GM19463 (cell line): ENCODE measurements around the gene DPY19L3.
"Not testable (repeated sequence)": the region's sequence is repeated elsewhere in the genome, so short reads cannot be mapped to it uniquely, and the experiment has no call there.

Source experiments
- ATAC-seq: cut with Tn5 transposase; IDR thresholded peaks from one replicate; pipeline ENCODE4 v1.9.1; 2021; ENCODE audit warnings: mild to moderate bottlenecking, moderate library complexity; ENCODE audit not compliant: unreplicated experiment

Gene DPY19L3, protein sequence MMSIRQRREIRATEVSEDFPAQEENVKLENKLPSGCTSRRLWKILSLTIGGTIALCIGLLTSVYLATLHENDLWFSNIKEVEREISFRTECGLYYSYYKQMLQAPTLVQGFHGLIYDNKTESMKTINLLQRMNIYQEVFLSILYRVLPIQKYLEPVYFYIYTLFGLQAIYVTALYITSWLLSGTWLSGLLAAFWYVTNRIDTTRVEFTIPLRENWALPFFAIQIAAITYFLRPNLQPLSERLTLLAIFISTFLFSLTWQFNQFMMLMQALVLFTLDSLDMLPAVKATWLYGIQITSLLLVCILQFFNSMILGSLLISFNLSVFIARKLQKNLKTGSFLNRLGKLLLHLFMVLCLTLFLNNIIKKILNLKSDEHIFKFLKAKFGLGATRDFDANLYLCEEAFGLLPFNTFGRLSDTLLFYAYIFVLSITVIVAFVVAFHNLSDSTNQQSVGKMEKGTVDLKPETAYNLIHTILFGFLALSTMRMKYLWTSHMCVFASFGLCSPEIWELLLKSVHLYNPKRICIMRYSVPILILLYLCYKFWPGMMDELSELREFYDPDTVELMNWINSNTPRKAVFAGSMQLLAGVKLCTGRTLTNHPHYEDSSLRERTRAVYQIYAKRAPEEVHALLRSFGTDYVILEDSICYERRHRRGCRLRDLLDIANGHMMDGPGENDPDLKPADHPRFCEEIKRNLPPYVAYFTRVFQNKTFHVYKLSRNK

DNA sequence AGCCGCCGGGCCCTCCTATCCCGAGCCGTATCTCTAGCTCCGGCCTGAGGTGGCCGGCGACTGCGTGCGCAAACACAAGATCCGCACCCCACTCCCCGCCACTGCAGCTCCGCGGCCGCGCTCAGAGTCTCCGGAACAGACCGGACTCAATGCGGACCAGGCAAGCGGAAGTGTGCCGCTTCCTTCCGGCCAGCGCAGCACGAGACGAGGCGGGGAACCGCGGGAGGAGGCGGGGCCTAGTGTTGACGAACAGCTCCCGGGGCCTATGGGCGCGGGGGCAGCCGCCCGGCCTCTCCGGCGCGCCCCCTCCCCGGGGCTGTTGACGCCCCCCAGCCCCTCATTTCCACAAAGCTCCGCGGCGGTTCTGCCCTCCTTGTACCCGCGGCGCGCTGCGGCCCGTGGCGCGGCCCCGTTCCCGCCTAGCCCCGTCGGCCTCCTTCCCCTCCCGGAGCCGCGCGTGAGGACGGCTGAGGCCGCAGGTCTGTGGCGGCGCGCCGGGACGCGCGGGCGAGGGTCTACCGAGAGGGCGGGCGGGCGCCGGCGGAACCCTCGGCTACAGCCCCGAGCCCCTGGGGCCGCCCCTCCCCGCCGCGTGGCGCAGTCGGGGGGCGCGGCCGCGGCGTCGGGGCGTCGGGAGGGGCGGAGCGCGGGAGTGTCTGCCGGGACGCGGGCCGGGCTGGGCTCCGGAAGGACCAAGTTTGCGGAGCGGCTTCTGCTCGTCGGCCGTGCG lies at the start of gene DPY19L3:
DPY19L3 (plus strand) TSS at position 340 of the 730 bp plus-strand sequence. CDS start 2,484 bp downstream, outside the sequence.
- peak; percentile 94 for ATAC-seq

DNA sequence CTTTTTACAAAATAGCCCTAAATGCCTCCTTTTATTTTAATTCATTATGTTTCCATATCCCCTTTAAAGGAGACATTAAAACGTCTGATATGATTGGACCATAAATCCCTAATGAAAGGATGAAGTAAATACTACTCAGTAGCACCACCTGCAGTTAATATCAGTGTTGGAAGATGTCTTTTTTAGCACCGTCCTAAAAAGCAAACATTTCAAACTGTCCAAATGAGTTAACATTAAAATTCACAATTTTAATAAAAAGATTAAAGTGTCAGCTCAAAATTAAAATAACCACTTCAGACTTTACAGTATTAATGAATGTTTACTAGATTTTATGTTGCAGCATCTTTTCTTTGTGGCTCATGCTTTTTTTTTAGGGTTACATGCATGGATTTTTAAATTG lies 47.9 kb upstream of the DPY19L3 start:
- ATAC-seq: no peak

DNA sequence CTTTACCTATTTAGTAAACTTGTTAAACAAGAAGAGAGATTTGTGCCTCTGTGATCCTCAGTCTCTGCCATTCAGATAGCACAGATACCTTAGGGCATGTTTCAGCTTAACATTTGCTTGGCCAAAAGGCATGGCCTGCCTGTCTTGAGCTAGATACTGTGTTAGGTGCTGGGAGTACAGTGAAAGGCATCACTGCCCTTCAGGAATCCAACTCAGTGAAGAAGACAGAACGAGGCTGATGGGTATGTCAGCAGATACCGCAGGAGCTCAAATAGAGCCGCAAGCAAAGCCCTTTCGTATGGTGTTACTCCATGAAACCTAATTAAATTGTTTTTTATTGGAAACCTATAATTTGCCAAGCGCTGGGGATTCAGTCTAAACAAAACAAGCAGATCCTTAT lies 47.2 kb upstream of the DPY19L3 start:
- no peak for ATAC-seq

DNA sequence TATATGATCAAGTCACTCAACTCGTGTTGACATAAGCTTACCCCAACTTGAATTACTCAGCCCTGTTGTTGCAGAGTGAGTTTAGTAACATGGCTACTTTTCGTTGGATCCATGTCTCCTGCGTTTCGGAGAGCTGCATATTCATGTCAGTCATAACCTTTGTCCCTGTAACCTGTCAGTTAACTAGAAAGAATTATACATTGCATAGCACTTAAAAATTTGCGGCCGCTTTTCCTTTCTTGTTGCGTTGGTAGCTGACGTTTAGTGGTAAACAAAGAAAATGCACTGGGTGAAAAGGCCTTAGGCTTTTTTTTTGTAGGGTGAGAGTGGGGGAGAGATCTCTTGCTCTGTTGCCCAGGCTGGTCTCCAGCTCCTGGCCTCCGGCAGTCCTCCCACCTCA lies 46.0 kb upstream of the DPY19L3 start:
- ATAC-seq: no peak

DNA sequence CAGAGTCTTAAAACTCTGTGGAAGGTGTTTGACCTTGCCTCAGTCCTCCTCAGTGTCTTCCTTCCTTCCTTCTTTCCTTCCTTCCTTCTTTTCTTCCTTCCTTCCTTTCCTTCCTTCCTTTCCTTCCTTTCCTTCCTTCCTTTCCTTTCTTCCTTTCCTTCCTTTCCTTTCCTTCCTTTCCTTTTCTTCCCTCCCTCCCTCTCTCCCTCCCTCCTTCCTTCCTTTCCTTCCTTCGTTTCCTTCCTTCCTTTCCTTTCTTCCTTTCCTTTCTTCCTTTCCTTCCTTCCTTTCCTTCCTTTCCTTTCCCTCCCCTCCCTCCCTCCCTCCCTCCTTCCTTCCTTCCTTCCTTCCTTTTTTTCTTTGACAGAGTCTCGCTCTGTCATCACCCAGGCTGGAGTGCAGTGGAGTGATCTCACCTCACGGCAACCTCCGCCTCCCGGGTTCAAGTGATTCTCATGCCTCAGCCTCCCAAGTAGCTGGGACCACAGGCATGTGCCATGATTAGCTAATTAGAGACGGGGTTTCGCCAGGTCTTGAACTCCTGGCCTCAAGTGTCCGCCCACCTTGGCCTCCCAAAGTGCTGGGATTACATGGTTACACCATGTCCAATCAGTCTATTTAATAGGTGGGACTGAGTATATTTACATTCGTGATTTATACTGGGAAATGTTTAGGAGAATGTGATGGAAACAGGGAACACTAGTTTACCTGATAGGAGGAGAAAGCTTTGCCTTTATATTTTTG lies 43.8 kb upstream of the DPY19L3 start:
- ATAC-seq: no peak

DNA sequence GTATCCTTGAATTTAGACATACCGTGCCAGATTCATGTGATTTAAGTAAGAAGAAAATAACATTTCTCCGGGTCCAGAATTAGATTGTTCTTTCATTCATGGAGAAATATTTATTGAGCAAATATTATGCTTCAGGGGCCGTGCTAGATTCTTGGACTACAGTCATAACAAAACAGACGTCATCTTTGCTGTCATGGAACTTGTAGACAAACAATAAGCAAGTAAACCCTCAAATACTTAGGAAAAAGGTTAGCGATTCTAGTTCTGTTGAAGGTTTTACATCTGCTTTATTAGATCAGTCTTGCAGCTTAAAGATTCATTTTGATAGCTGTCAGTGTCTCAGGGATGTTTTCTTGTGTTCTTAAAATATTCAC lies 43.3 kb upstream of the DPY19L3 start:
- no peak for ATAC-seq

DNA sequence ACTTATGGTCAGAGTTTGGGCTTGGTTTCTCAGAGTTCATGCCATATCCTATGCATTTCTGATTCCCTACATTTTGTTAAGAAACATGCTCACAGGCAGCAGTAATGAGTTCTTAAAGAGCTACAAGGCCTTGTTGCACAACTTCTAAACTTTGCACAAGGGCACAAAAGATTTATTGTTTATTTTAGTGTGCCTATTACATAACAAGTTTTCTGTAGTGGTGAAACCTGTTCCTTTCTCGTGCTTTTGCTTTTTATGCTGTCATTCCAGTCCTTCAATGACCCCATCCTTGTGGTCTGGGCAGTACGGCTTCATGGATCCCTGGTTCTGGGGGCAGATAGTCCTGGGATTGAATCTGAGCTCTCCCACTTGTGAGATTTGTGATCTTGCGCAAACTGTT lies 42.4 kb upstream of the DPY19L3 start:
- no peak for ATAC-seq

DNA sequence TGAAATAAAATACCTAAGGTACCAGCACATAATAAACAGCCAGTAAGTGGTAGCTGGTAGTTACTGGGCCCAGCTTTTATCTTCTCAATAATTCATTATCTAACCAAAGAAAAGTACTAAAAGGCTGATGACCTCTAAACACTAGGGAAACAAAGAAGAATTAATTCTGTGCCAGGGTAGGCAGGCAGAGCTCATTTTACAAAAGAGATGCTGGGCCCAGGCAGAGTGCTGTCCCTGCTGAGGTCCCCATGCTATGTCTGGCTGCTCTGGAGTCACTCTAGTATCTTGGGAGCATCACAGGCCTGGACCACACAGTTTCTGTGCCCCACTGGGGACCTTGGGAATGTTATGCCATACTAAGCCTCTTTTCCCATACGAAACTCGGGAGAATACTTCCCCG lies 41.9 kb upstream of the DPY19L3 start:
- ATAC-seq: no peak

DNA sequence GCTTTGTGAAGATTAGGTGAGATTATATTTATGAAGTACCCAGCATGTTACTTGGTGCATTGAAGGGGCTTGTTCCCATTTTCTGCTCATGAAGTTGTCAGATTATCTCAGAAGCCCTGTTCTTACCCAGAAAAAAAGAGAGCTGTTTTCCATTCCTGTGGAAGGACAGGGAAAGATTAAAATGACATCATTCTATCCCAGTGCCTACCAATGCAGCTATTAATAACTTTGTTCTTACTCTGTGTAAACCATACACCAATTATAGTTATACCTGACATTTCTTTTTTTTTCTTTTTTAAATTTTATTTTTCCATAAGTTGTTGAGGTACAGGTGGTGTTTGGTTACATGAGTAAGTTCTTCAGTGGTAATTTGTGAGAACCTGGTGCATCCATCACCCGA lies 41.5 kb upstream of the DPY19L3 start:
- no peak for ATAC-seq

DNA sequence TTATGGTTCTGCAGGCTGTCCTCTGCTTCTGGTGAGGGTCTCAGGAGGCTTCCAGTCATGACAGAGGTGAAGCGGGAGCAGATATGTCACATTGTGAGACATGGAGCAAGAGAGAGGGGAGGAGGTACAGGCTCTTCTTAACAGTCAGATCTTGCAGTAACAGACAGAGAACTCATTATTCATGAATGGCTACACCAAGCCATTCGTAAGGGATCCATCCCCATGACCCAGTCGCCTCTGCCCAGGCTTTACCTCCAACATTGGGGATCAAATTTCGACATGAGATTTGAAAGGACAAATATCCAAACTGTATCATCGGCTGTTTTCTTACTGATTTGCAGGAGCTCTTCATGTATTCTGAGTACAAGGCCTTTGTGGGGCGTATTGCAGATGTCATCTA lies 38.5 kb upstream of the DPY19L3 start:
- ATAC-seq: no peak

DNA sequence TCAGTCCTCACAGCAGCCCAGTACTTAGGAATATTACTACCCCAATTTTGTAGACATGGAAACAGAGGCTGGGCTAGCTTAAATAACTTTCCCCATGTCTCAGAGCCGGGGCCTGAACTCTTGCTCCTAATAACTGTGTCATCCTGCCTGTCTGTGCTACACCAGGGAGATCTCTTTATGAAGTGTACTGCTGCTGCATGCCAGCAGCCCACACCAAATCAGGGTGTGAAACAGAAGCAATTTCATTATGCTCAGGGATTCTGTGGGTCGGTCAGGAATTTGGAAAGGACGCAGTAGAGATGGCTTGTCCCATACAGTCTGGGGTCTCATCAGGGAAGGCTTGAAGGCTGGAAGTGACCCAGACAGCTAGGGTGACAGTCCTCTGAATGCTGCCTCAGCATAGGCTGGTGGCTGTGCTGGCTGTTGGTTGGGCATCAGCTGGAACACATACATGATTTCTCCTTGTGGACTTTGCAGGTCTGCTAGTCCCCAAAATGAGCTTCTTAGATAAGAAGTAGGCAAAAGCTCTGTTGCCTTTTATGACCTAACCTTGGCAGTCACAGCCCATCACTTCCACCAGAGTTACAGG lies 37.5 kb upstream of the DPY19L3 start:
- ATAC-seq: no peak

DNA sequence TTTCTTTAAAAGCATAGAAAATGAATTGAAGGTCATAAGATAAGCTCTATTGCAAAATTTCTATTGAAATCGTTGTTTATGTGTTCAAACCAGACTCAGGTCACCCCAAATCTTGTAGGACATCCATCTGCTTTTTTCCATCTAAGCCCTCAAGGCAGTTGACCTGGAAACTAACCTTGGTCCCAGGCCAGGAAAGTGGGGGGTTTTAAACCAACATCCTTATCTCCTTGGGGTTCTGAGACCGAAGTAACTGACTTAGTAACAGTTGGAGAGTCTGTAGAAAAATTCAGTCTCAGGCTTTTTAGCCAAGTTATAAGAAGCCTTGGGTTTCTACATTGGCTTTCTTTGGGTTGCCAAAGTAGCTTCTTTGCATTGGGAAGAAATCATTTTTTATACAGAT lies 36.8 kb upstream of the DPY19L3 start:
- no peak for ATAC-seq

DNA sequence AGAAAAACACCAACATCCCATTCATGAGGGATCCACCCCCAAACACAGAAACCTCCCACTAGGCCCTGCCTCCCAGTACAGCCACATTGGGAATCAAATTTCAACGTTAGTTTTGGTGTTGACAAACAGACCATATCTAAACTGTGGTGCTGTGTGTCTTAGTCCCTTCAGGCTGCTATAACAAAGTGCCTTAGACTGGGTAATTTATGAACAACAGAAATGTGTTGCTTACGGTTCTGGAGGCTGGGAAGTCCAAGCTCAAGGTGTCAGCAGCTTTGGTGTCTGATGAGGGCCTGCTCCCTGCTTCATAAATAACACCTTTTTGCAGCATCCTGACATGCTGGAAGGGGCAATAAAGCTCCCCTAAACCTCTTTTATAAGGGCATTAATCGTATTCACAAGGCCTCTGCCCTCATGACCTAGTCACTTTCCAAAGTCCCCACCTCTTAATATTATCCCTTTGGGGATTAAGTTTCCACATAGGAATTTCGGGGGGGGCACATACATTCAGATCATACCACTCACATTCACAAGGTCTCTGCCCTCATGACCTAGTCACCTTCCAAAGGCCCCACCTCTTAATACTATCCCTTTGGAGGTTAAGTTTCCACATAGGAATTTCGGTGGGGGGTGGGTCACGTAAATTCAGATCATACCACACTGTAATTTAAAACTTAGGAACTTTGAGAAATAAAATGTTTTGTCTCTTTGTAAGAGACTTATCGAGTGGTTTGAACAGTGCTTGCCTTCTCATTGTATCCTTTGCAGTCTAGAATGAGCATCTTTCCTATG lies 32.6 kb upstream of the DPY19L3 start:
- ATAC-seq: no peak

DNA sequence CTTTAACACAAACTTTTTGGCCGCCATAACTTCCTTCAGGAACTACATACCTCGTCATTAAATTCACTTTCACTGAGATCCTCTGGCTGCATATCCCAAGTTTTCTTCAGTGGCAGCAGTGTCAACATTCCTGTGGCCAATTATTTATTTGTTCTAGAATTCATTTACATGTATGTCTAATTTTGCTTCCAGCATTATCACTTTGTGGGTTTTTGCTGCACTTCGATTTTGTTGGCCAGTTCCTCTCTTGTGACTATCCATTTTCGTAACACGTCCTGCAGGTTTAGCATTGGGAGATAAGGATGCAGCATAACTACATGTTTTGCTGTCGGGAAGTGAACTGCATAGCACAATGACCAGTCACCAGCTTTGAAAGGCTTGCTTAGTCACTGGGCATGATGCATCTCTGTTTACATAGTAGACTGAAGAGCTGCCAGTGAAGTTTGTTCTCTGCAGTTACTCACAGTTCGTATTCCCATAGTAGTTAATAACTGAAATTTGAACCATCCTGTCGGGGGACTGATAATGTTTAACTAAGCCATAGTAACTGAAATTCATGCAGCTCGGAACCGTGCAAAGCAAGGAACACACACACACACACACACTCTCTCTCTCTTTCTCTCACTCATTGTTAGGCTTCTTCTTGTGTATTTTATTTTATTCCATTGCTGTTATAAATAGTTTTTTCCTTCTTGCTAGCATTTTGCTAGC lies 31.8 kb upstream of the DPY19L3 start:
- no peak for ATAC-seq

DNA sequence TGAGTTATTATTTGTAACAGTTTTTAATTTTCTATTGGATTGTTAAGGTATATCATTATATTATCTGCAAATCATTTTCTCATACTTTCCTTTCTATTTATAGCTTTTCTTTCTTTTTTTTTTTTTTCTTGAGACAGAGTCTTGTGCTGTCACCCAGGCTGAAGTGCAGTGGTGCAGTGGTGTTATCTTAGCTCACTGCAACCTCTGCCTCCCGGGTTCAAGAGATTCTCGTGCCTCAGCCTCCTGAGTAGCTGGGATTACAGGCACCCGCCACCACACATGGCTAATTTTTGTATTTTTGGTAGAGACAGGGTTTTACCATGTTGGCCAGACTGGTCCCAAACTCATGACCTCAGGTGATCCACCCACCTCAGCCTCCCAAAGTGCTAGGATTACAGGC lies 31.2 kb upstream of the DPY19L3 start:
- not testable (repeated sequence) for ATAC-seq

DNA sequence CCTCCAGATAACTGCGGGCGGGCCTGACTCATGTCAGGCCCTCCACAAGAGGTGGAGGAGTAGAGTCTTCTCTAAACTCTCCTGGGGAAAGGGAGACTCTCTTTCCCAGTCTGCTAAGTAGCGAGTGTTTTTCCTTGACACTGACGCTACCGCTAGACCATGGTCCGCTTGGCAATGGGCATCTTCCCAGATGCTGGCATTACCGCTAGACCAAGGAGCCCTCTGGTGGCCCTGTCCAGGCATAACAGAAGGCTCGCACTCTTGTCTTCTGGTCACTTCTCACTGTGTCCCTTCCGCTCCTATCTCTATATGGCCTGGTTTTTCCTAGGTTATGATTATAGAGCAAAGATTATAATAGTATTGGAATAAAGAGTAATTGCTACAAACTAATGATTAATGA lies 28.5 kb upstream of the DPY19L3 start:
- ATAC-seq: not testable (repeated sequence)

DNA sequence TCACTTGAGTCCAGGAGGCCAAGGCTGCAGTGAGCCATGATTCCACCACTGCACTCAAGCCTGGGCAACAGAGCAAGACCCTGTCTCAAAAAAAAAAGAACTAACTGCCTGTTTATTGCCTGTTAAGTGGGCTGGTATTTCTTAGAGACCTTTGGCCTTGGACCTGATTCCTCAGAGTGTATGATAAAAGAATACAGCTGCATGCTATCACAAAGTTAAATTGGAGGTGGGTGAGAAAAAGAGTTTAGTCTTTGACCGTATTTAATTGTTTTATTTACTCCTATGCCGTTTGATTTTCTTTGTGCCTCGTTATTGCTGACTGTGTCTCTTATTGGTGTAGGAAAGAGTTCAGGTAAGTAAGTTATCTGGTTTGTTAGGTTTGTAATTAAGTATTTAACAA lies 25.3 kb upstream of the DPY19L3 start:
- no peak for ATAC-seq

DNA sequence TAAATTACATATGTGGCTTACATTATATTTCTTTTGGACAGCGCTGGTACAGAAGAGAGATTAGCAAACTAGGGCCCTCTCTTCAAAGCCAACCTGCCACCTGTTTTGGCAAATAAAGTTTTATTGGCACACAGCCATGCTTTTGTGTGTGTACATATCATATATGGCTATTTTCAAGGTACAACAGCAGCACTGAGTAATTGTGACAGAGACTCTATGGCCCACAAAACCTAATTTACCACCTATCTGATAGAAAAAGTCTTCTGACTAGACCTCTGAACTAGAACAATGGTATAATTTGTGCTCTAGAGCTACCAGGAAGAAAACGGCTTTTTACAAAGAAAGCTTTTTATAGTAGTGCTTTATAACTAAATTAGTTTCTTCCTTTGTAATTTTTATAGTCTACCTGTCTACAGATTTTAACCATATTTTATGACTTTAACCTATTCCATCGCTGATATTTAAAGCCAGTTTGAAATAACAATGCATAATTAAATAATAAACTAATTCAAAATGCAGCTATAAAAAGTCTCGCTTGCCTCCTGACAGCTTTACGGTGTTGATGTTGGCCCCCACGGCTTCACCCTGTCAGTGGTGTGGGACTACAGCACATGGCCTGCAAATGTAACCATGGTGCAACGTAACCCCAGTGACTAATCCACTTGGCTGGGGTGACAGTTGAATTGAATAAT lies 17.7 kb upstream of the DPY19L3 start:
- no peak for ATAC-seq

DNA sequence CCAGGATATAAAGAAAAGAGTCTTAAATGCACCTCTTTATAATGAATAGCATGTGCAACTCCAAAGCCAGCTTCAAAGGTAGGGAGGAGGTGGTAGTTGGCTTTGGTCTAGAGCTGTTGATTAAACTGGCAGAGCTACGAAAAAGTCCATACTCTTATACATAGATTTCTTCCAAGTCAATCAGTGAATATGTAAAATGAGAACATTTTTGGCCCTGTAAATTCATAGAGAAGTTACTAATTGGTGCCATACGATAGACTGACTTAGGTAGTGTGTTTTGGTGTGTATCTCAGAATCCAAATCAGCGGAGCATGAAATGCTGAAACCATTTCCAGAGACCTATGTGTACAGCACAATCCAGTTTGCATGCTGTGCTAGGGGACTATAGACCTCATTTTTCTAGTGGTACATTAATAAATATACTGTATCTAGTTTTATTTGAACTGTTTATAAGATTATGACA lies 17.1 kb upstream of the DPY19L3 start:
- no peak for ATAC-seq
